ENCODE data around the gene RNF208. TPM values are rescaled to one million over a fixed set of nuclear protein-coding genes. Genes with fewer than 3 reads are reported as not detected.

Gene RNF208
- total and polyA plus RNA-seq, 2 experiments from 2014 or later, result 1.4 to 5.6 TPM

DNA sequence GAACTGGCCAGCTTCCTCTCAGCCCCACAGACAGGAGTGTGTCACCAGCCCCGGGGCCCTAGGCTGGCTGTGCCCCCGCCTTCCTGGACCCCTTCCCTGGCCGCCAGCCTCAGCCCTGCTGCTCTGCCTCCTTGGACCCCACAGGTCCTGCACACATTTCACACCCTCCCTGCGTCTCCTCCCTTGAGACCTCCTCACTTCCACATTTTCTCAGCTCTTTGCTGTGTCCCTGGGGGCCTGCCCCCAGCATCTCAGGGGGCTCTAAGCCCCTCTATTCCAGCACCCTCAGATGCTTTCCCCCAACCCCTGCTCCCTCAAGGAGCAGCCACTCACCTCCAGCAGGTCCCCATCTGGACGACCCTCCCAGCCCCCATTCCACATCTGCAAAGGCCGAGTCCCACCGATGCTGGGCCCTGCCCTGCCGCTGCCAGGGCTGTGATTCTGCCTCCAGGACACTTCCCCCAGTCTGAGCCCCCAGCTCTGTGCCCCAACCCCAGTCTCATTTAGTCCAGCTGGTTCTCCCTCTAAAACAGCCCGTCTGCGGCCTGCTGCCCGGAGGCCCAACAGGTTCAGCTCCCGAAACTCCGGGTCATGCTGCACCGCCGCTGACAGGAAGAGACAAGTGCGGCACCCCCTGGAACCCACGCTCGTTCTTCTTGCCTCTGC, 12.9 kb upstream of the RNF208 start (continued):
- TF ChIP-seq NANOG (IDR thresholded peaks at IDR 0.05; ENCODE audit: borderline replicate concordance) (no peak), STAT1 (IDR thresholded peaks at IDR 0.05; ENCODE audit: unreplicated experiment) (no peak), ZNF331 (CRISPR knock-in tag; IDR thresholded peaks at IDR 0.05; ENCODE audit: low read depth) (no peak)
- TF ChIP-seq, protein P1, sequence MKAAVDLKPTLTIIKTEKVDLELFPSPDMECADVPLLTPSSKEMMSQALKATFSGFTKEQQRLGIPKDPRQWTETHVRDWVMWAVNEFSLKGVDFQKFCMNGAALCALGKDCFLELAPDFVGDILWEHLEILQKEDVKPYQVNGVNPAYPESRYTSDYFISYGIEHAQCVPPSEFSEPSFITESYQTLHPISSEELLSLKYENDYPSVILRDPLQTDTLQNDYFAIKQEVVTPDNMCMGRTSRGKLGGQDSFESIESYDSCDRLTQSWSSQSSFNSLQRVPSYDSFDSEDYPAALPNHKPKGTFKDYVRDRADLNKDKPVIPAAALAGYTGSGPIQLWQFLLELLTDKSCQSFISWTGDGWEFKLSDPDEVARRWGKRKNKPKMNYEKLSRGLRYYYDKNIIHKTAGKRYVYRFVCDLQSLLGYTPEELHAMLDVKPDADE (IDR thresholded peaks at IDR 0.05), result no peak
- TF ChIP-seq, protein P2, sequence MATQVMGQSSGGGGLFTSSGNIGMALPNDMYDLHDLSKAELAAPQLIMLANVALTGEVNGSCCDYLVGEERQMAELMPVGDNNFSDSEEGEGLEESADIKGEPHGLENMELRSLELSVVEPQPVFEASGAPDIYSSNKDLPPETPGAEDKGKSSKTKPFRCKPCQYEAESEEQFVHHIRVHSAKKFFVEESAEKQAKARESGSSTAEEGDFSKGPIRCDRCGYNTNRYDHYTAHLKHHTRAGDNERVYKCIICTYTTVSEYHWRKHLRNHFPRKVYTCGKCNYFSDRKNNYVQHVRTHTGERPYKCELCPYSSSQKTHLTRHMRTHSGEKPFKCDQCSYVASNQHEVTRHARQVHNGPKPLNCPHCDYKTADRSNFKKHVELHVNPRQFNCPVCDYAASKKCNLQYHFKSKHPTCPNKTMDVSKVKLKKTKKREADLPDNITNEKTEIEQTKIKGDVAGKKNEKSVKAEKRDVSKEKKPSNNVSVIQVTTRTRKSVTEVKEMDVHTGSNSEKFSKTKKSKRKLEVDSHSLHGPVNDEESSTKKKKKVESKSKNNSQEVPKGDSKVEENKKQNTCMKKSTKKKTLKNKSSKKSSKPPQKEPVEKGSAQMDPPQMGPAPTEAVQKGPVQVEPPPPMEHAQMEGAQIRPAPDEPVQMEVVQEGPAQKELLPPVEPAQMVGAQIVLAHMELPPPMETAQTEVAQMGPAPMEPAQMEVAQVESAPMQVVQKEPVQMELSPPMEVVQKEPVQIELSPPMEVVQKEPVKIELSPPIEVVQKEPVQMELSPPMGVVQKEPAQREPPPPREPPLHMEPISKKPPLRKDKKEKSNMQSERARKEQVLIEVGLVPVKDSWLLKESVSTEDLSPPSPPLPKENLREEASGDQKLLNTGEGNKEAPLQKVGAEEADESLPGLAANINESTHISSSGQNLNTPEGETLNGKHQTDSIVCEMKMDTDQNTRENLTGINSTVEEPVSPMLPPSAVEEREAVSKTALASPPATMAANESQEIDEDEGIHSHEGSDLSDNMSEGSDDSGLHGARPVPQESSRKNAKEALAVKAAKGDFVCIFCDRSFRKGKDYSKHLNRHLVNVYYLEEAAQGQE (IDR thresholded peaks at IDR 0.05; ENCODE audit: unreplicated experiment), result no peak

DNA sequence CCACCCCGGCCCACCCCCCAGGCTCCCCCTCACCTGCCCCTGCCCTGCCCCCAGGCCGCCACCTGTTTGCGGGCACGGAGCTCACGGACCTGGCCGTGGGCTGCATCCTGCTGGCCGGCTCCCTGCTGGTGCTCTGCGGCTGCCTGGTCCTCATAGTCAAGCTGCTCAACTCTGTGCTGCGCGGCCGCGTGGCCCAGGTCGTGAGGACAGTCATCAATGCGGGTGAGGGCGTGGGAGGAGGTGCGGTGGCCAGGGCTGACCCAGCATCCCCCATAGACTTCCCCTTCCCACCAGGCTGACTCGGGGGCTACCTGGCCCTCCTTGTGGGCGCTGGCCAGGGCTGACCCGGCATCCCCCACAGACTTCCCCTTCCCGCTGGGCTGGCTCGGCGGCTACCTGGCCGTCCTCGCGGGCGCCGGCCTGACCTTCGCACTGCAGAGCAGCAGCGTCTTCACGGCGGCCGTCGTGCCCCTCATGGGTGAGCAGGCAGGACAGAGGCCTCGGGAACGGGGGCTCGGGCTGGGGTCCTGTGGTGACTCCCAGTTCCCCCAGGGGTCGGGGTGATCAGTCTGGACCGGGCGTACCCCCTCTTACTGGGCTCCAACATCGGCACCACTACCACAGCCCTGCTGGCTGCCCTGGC, 12.1 kb upstream of the RNF208 start:
- H3K36me3 ChIP-seq (ENCODE audit: insufficient read depth), result no peaks in the 10 kb centered on the region
- no peak overlapping the region for H3K4me3 ChIP-seq
- H3K27ac Mint-ChIP-seq, result no peak overlapping the region
- H3K27me3 ChIP-seq (ENCODE audit: insufficient read depth), result no peaks in the 10 kb centered on the region
- no peak overlapping the region for H3K27ac ChIP-seq (ENCODE audit: low read depth)
- H2AFZ ChIP-seq, result no peak overlapping the region
- H3K27me3 Mint-ChIP-seq (ENCODE audit: insufficient read depth, low read depth, poor library complexity), result peaks cover 10% of the 10 kb centered on the region
- peaks cover 5% of the 10 kb centered on the region for H3K79me2 ChIP-seq (replicated peaks; ENCODE audit: insufficient read depth)
- DNase-seq (ENCODE audit: low spot score) (no peak), ATAC-seq (no peak)
- H3K36me3 Mint-ChIP-seq (ENCODE audit: low read depth), result peaks cover 3% of the 10 kb centered on the region; the same call in 1 of the 3 replicates
- H3K4me2 ChIP-seq, result no peak overlapping the region
- no peaks in the 10 kb centered on the region for H3K9me3 Mint-ChIP-seq
- no peaks in the 10 kb centered on the region for H3K9me2 ChIP-seq (ENCODE audit: insufficient read depth)
- no peak overlapping the region for H3K4me3 Mint-ChIP-seq
- no peaks in the 10 kb centered on the region for H3F3A ChIP-seq (replicated peaks; ENCODE audit: low read depth)
- peaks cover 17% of the 10 kb centered on the region for H3K4me1 Mint-ChIP-seq
- peaks cover 10% of the 10 kb centered on the region; the same call in 1 of the 2 replicates for H3K4me1 ChIP-seq (ENCODE audit: insufficient read depth)
- H4K20me1 ChIP-seq (replicated peaks; ENCODE audit: insufficient read depth), result no peaks in the 10 kb centered on the region; the same call in 1 of the 2 replicates
- TF ChIP-seq, protein P1 (IDR thresholded peaks at IDR 0.05), result no peak
- TF ChIP-seq POLR2AphosphoS5 (IDR thresholded peaks at IDR 0.05; ENCODE audit: low read depth) (no peak), CREB1 (CRISPR knock-in tag; IDR thresholded peaks at IDR 0.05; ENCODE audit: low read depth) (no peak), NANOG (IDR thresholded peaks at IDR 0.05; ENCODE audit: borderline replicate concordance) (no peak), STAT1 (IDR thresholded peaks at IDR 0.05; ENCODE audit: unreplicated experiment) (no peak), ZNF114 (CRISPR knock-in tag; IDR thresholded peaks at IDR 0.05) (no peak), JUNB (IDR thresholded peaks at IDR 0.05; ENCODE audit: unreplicated experiment) (no peak)
- TF ChIP-seq, protein P3, sequence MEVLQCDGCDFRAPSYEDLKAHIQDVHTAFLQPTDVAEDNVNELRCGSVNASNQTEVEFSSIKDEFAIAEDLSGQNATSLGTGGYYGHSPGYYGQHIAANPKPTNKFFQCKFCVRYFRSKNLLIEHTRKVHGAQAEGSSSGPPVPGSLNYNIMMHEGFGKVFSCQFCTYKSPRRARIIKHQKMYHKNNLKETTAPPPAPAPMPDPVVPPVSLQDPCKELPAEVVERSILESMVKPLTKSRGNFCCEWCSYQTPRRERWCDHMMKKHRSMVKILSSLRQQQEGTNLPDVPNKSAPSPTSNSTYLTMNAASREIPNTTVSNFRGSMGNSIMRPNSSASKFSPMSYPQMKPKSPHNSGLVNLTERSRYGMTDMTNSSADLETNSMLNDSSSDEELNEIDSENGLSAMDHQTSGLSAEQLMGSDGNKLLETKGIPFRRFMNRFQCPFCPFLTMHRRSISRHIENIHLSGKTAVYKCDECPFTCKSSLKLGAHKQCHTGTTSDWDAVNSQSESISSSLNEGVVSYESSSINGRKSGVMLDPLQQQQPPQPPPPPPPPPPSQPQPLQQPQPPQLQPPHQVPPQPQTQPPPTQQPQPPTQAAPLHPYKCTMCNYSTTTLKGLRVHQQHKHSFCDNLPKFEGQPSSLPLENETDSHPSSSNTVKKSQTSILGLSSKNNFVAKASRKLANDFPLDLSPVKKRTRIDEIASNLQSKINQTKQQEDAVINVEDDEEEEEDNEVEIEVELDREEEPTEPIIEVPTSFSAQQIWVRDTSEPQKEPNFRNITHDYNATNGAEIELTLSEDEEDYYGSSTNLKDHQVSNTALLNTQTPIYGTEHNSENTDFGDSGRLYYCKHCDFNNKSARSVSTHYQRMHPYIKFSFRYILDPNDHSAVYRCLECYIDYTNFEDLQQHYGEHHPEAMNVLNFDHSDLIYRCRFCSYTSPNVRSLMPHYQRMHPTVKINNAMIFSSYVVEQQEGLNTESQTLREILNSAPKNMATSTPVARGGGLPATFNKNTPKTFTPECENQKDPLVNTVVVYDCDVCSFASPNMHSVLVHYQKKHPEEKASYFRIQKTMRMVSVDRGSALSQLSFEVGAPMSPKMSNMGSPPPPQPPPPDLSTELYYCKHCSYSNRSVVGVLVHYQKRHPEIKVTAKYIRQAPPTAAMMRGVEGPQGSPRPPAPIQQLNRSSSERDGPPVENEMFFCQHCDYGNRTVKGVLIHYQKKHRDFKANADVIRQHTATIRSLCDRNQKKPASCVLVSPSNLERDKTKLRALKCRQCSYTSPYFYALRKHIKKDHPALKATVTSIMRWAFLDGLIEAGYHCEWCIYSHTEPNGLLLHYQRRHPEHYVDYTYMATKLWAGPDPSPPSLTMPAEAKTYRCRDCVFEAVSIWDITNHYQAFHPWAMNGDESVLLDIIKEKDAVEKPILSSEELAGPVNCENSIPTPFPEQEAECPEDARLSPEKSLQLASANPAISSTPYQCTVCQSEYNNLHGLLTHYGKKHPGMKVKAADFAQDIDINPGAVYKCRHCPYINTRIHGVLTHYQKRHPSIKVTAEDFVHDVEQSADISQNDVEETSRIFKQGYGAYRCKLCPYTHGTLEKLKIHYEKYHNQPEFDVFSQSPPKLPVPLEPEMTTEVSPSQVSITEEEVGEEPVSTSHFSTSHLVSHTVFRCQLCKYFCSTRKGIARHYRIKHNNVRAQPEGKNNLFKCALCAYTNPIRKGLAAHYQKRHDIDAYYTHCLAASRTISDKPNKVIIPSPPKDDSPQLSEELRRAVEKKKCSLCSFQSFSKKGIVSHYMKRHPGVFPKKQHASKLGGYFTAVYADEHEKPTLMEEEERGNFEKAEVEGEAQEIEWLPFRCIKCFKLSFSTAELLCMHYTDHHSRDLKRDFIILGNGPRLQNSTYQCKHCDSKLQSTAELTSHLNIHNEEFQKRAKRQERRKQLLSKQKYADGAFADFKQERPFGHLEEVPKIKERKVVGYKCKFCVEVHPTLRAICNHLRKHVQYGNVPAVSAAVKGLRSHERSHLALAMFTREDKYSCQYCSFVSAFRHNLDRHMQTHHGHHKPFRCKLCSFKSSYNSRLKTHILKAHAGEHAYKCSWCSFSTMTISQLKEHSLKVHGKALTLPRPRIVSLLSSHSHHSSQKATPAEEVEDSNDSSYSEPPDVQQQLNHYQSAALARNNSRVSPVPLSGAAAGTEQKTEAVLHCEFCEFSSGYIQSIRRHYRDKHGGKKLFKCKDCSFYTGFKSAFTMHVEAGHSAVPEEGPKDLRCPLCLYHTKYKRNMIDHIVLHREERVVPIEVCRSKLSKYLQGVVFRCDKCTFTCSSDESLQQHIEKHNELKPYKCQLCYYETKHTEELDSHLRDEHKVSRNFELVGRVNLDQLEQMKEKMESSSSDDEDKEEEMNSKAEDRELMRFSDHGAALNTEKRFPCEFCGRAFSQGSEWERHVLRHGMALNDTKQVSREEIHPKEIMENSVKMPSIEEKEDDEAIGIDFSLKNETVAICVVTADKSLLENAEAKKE (CRISPR knock-in tag; IDR thresholded peaks at IDR 0.05), result no peak

All from GM23338 (cell line).